LNCAP (cell line): ENCODE measurements around the gene ADAM15.

Experiments
- TF ChIP-seq, protein P1 (sequence below): fragments of 450-650 bp; IDR thresholded peaks from 2 replicates; pipeline ENCODE4 v1.5.1; 2017; ENCODE audit warnings: mild to moderate bottlenecking

ADAM15 gene

DNA sequence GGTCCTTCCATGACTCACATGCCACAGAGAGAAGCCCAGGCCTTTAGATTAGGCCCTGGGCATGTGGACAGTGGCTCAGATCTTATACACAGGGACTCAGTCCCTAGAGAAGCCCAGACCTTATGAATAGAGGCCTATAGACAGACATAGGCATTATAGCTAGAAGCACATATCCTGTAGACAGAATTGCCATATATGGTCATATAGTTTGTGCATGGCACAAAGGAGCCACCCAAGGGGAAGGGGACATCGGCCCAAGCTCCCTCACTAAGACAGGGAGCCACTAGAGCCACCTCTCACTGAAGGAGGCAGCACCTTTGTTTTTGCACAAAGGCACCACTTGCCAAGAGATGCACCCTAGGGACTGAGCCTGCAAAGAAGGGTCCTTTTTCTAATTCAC is 25.3 kb downstream of the ADAM15 start:
- TF ChIP-seq, protein P1, sequence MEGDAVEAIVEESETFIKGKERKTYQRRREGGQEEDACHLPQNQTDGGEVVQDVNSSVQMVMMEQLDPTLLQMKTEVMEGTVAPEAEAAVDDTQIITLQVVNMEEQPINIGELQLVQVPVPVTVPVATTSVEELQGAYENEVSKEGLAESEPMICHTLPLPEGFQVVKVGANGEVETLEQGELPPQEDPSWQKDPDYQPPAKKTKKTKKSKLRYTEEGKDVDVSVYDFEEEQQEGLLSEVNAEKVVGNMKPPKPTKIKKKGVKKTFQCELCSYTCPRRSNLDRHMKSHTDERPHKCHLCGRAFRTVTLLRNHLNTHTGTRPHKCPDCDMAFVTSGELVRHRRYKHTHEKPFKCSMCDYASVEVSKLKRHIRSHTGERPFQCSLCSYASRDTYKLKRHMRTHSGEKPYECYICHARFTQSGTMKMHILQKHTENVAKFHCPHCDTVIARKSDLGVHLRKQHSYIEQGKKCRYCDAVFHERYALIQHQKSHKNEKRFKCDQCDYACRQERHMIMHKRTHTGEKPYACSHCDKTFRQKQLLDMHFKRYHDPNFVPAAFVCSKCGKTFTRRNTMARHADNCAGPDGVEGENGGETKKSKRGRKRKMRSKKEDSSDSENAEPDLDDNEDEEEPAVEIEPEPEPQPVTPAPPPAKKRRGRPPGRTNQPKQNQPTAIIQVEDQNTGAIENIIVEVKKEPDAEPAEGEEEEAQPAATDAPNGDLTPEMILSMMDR, result no peak

DNA sequence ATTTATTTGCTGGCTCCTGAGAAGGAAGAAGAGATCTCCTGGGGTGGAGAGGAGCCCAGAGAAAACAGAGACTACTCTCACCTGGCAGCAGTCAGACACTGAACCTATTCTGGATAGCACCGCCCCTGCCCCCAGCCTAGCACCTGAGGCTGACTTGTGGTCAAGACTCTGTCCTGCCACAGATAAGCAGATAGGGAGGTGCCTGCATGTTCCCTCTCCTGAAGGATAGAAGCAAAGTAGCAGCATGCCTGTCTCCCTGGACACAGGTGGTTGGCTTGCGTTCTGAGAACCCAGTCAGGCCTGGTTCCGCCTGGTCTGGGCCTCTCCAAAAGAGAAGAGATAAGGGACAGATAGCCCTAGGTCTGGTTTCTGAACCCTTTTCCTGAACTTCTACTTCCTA is 26.2 kb downstream of the ADAM15 start:
- TF ChIP-seq, protein P1, result no peak

DNA sequence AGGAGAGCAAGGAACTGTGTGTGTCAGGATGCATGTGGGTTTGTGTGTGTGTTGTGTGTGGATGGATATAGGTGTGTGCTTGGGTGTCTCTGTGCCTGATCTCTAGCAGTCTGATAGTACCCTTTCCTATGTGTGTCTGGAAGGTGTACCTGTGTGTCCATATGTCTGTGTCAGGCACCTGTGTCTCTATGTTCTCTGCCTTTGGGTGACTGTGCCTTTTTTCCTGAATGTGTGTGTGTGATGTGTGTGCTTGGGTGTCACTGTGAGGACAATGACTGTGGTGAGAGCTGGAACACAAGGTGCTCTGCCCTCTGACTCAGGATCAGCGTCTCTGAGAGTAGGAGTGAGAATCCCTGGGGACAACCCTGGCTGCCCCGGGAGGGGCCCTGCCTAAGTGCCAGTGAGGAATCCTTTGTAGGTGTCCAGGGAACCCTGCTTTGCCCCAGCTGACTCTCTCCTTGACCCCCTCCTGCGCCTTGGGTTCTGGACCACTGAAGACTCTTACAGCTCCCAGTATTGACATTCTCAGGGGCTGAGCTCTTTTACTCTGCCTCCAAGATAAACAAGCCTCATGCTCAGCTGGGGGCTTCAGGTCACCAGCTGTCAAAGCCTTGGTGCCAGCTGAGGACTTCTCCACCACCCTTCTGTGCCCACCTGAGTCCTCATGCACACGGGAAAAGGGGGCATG is 26.8 kb downstream of the ADAM15 start:
- TF ChIP-seq, protein P1, result no peak

DNA sequence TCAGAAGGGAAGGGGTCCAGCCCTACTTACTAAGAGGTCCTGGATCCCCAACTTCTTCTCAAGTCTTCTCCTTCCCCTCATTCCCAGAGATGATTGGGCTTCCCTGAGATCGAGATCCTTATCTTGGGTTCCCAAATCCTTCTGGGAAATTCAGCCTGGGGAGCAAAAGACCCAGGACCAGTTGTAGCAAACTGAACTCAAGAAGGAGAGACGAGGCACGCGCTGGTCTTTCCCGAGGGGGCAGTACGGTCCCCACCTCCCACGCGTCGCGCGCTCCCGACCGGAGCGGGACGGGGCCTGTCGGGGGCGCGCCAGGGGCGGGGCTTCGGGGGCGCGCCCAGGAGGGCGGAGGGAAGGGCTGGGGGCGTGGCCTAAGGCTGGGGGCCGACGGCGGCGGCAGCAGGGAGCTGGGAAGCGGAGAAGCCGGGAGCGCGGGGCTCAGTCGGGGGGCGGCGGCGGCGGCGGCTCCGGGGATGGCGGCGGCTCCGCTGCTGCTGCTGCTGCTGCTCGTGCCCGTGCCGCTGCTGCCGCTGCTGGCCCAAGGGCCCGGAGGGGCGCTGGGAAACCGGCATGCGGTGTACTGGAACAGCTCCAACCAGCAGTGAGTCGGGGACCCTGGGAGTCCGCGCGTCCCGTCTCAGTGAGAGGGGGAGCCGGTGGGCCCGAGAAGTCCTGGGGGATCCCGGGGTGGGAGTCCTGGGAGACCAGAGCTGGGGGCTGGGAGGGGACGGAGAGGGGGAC is 27.5 kb downstream of the ADAM15 start, which contains the start of gene EFNA3:
Gene EFNA3 (plus strand): TSS at position 369 of the 741 bp plus-strand sequence. CDS start 105 bp downstream, at position 474.
- TF ChIP-seq, protein P1, result no peak

DNA sequence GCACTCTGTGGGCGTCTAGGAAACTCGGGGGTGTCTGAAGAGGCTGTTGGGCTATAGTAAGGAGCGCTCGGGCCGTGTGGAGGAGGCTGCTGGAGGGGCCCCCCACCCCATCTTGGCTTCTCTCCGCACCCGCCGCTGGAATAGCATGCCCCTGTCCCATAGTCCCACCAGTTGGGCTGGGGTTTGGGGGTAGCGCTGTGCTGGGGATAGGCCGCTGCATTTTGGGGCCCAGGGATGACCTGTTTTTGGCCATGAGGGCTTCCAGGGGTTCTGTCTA is 28.0 kb downstream of the ADAM15 start:
- TF ChIP-seq, protein P1, result no peak

DNA sequence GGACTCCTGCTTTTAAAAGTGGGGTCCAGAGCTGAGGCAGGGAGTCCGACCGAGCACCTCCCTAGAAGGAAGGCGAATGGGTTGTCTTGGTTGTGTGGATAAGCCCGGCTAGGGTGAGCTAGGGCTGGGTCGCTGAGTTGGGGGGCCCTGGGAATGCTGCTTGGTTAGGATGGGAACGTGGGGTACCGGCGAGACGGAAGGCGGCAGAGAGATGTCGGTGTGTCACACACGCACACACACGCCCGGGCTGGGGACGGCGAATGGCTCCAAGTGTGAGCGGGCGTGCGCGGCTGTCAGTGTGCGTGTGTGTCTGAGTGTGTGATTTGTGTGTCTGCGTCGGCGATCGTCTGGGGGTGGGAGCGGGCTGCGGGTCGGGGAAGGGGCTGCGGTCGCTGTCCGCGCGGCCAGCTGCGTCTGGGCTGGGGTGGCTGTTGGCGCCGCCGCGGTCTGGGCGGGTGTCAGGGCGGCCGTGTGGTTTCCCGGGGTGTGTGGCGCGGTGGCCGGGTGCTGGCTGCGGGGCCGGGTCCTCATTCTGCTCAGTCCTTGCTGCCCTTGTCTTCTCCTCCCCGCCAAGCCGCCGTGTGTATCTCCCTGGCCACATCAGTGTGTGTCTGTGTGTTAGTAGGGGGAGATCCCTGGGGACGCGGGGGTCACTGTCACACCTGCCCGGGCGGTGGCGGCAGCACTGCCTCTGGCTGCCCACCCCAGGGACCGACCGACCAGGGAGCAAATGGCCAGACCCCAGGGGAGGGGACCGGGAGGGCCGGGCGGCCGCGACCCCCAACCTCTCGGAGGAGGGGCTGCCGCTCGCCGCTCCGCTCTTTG is 28.6 kb downstream of the ADAM15 start:
- TF ChIP-seq, protein P1, result no peak

- TF ChIP-seq, protein P1, result no peak
Observed at GRCh38 chr1:155080312-155081228, 29.5 kb downstream of the ADAM15 start.
